Measurements from ENCODE around the gene TMPRSS2.

DNA sequence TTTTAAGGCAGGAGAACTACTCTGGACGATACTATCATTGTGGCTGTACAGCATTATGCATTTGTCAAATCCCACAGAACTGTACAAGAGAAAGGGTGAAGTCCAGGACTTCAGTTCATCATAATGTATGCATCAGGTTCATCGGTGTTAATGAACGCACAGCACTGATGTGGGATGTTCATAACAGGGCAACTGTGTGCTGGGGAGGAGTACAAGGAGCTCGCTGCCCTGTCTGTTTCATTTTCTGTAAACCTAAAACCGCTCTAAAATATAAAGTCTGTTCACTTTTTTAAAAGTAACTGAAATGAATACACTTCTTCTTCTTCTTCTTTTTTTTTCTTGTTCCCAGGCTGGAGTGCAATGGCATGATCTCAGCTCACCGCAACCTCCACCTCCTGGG is 25.0 kb downstream of the TMPRSS2 start:
- TF ChIP-seq GATA2 (IDR thresholded peaks at IDR 0.05; ENCODE audit: low read depth, low read length) (no peak), GATA3 (IDR thresholded peaks at IDR 0.05; ENCODE audit: low read depth, low read length) (no peak)

All from SH-SY5Y (cell line).